Caki2 (cell line): ENCODE results near the gene TMEM191C. TPM values are rescaled to one million over a fixed set of nuclear protein-coding genes. Genes with fewer than 3 reads are reported as not detected.
"Not testable (repeated sequence)": the region's sequence is repeated elsewhere in the genome, so short reads cannot be mapped to it uniquely, and the experiment has no call there.

ENCODE experiments used
- DNase-seq: peaks from one replicate; pipeline ENCODE4 v3.0.0-alpha.2; 2015; ENCODE audit warnings: low read depth
- in situ Hi-C: cut with HindIII; loops from 2 replicates; pipeline ENCODE4 v1.10.0; 2016; ENCODE audit warnings: low sequenced_read_pairs, low pct_unique_long_range_greater_than_20kb, mixed read lengths
- total RNA-seq: library from RNA; depleted of rRNA; stranded (reverse); fragments of >200 nt; shearing (Covaris generic); gene quantifications from 2 replicates; pipeline ENCODE4 v1.2.3, GENCODE V29; 2014; ENCODE audit warnings: low replicate concordance

TMEM191C gene
- total RNA-seq, 1 experiment from 2014 or later, result 0.30 TPM

DNA sequence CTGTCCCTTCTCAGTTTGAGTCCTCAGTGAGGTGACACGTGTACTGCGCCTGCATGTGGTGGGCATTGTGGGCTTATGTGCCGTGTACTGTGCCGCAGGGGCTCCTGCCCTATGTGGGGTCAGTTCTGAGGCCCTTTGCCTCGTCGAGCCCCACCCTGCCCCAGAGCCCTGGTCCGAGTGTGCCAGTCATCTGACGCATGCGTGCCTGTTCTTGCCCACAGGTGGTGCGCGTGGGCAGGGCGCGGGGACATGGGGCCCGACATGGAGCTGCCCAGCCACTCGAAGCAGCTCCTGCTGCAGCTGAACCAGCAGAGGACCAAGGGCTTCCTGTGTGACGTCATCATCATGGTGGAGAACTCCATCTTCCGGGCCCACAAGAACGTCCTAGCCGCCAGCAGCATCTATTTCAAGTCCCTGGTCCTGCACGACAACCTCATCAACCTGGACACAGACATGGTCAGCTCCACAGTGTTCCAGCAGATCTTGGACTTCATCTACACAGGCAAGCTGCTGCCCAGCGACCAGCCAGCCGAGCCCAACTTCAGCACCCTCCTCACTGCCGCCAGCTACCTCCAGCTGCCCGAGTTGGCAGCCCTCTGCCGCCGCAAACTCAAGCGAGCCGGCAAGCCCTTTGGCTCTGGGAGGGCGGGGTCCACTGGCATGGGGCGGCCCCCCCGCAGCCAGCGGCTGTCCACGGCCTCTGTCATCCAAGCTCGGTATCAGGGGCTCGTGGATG lies 22.3 kb upstream of the TMEM191C start:
- no peak for DNase-seq
- in situ Hi-C loops, result no loop called here

DNA sequence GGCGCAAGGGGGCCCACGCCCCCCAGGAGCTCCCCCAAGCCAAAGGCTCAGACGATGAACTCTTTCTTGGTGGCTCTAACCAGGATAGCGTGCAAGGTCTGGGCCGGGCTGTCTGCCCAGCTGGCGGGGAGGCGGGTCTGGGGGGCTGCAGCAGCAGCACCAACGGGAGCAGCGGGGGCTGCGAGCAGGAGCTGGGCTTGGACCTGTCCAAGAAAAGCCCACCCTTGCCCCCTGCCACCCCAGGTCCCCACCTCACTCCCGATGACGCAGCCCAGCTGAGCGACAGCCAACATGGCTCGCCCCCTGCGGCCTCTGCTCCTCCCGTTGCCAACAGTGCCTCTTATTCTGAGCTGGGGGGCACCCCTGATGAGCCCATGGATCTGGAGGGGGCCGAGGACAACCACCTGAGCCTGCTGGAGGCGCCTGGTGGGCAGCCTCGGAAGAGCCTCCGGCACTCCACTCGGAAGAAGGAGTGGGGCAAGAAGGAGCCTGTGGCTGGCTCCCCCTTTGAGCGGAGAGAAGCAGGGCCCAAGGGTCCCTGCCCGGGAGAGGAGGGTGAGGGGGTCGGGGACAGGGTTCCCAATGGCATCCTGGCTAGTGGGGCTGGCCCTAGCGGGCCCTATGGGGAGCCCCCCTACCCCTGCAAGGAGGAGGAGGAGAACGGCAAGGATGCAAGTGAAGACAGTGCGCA lies 21.6 kb upstream of the TMEM191C start:
- no peak for DNase-seq
- in situ Hi-C loops, result no loop called here

DNA sequence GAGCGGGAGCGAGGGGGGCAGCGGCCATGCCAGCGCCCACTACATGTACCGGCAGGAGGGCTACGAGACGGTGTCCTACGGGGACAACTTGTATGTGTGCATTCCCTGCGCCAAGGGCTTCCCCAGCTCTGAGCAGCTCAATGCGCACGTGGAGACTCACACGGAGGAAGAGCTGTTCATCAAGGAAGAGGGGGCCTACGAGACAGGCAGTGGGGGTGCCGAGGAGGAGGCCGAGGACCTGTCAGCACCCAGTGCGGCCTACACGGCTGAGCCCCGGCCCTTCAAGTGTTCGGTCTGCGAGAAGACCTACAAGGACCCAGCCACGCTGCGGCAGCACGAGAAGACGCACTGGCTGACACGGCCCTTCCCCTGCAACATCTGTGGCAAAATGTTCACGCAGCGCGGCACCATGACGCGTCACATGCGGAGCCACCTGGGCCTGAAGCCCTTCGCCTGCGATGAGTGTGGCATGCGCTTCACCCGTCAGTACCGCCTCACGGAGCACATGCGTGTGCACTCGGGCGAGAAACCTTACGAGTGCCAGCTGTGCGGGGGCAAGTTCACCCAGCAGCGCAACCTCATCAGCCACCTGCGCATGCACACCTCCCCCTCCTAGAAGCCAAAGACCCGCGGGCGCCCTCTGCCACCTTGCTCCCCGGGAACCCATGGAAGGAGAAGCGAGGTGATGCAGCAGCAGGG lies 20.9 kb upstream of the TMEM191C start:
- no peak for DNase-seq
- in situ Hi-C loops, result no loop called here

DNA sequence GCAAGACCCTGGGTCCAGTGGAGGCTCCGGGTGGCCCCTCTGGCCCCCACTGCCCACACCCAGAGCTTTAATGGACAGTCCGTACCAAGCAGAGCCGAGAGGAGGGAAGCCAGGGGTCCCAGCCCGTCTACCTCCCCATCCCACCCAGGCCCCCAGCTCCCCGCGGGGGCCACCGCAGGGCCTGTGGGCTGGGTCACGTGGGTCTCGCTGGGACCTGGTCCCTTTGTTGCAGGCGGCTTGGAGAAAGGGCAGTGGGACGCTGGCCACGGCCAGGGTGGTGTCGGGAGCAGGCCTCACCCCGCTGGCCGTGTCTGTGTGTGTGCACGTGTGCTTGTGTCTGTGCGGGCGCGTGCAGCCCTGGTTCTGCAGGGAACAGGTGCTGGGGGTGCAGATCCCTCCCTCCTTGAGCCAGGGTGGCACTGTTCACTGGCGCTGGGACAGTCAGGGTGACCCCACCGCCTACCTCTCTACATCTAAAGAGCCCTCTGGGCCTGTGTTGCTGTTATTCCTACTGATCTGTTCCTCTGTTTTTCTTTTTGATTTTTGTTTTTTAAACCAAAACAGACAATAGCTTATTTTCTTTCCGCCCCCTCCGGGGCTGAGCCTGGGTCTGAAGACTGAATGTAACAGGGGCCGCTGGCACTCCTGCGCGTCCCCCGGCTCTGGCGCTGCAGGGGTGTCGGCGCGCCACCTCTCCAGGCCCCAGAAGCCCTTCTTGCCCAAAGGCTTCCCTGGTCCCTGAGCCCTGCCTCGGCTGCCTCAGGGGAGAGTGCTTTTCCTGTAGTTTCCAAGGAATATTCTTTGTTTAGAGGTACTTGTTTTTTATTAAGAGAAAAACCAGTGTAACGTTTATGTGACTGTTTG lies 20.1 kb upstream of the TMEM191C start:
- no peak for DNase-seq
- in situ Hi-C loops, result no loop called here

DNA sequence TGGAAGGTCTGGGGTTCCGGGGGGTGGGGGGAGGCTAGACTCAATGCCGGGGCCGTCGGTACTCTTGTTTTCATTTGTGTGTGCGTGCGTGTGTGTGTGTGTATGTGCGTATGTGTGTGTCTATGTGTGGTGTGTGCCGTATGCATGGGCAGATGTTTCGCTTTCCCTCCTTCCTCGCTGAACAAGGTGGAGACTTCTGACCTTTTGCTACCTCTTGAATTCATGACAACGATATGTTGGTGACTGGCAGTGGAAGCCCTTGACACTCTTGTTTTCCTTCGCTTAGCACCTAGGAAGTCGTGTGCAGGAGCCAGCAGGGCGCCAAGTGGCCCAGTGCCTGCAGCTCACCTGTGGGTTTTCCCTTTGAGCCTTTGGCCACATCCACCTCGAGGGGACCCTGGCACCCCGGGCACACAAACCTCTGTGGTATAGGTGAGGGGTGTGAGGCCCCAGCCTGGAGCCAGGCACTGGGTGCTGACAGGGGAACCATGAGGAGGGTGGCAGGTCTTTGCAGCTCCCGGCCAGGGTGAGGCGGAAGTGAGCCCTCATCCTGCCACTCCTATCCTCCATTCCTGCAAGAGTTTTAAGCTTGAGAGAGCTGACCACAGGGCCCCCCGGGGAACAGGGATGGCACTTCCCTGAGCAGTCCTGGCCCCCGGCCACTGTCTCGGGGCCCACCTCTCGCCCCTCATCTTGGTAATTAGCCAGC lies 19.3 kb upstream of the TMEM191C start:
- in situ Hi-C loops, result no loop called here
- DNase-seq, result no peak

DNA sequence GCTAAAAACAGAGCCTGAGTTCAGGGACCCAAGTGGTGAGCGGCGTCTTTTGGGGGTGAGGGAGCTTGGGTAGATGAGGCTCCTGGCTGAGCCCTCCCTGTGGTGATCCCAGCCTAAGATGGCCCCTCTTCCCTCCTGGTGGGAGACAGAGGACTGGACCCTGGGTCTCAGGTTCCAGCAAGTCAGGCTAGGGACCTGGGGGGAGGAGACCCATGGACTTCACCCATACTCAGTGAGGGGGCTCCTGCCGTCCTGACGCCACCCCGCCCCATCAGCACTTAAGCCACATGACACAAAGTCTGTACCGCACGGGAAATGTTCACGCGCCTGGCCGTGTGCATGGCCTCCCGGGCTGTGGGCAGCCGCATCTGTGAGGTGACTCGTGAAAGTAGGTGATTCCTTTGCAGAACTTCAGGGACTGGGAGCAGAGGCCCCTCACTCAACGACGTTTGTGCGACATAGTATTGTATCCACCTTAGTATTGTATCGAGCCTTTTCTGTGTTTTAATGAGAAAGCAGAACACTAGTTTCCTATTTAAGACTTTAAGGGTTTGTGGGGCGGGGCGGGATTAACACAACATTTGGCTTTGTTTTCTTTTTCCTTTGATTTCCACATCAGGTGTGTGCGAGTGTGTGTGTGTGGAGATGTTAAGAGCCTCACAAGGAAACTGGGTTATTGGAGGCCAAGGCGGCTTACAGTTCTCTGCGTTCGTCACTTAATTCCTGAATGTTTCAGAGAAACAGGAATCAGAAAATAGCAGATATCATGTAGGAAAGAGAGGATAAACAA lies 18.4 kb upstream of the TMEM191C start:
- in situ Hi-C loops, result no loop called here
- no peak for DNase-seq

DNA sequence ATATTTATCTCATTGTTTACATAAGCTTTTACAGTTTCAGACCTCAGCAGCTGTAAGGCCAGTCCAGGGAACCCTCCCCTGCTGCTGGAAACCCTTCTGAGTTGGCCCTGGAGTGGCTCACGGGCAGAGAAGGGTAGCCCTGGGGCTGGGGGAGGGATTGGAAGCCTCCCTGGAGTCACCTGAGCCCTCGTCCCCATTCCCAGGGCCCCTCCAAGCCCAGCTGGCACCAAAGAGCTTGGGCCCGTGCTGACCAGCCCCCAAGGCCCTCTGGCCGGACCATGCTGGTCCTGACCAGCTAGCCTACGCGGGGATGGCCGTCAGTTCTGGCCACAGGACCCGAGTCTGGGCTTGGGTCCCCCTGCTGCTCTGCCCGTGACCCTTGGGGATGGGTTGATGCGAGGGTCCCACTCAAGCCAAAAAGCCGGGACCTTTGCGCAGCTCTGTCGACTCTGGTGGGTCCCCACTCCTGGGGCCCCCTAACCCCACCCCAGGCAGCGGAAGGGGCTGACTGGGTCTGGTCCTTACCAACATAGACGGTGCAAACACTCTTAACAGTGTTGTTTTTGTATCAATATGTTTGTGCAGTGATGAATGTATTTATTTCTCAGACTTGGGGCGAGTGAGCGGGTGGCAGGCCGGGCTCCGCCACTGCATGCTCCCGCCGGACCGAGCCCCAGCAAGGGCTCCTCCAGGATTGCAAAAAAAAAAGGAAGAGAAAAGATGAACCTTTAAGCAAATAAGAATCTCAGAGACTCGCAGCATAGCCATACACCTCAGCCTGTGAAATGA lies 17.5 kb upstream of the TMEM191C start:
- no peak for DNase-seq
- in situ Hi-C loops, result no loop called here

DNA sequence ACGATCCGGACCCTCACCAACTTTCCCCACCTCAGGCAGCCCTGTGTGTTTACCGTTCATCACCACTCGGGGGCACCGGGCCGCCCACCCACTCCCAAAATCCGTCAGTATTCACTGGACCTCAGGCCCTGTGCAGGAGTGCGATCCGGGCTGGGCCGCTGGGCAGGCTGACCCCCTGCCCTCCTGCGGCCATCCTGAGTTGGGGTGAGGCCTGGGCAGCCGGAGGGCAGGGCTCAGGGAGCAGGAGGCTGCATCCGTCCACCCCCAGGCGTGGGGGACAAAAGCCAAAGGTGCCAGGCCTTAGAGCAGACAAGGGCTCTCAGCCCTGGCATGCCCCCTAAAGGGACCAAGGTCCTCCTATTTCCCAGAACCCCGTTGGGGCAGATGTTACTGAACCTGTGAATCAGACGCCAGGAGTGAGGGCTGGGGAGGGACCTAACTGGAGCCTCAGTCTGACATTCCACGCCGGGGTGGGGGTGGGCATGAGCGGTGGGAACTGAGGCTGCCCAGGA lies 16.8 kb upstream of the TMEM191C start:
- no peak for DNase-seq
- in situ Hi-C loops, result no loop called here

DNA sequence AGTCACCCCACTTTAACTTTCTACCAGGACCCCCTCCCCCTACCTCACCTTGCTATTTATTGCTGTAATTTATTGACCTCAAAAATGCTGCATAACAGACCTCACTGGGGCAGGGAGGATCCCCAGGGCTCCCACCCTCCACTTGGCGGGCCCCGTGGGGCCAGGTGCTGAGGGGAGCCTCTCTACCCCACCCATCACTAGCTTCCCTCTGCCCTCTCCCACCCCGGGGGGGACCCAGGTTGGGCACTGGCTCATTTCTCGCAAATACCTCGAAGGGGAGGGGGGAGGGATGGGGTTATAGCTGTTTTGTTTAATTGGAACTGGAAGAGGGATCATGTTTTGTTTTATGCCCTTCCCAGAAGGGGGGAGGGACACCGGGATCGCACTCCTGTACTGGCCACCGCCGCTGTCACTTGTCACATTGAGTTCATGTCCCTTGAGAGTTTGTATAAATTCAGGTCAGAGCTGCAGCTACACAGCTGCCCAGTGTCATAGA lies 16.3 kb upstream of the TMEM191C start:
- in situ Hi-C loops, result no loop called here

DNA sequence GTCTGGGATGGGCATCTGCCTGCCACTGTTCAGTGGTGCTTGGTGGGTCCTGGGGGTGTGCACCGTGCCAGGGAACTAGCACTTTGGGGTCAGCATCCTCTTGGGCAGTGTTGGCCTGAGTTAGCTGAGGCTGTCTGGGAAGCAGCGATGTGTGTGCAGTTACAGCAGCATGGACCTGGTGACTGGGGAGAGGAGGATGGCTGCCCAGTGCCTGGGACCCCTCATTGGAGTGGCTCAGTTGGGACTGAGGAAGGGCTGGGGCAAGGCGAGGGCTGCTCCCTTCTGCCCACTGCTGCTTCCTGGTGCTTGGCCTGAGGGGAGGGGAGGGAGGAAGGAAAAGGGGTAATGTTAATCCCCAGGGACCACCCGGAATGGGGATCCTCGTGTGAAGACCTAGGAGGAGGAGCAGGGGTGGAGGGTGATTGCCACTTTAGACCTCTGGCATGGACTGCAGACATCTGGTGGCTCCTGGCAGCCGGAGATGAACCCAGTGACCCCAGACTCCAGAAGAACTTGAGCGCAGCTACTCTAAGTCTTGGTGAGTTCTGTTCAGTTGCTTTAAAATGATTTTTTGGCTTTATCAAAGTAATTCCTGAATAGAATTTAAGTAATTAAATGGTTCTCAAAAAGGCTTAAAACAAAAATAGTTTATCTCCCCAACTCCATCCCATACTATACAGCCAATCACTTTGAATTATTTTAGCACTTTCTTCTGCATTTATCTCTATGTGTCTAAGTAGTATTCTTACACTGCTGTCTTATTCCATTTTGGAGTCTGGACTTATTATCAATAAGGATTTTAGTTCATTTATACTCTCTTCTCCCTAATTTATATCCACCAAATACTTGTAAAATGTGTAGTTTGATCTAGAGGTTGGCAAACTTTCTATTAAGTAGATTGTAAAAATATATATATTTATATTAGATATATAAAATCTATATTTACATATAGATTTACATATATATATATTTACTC lies 15.4 kb upstream of the TMEM191C start:
- in situ Hi-C loops, result no loop called here
- DNase-seq, result no peak

More for the DNA sequence above, 16.3 kb upstream of the TMEM191C start:
- no peak for DNase-seq

DNA sequence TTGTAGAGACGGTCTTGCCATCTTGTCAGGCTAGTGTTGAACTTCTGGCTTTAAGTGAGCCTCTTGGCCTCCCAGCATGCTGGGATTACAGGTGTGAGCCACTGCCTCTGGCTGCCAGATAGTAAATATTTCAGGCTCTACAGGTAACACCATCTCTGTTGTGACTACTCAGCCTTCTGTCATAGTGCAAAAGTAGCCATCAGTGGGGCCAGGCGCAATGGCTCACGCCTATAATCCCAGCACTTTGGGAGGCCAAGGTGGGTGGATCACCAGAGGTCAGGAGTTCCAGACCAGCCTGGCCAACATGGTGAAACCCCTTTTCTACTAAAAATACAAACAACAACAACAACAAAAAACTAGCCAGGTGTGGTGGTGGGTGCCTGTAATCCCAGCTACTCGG lies 14.5 kb upstream of the TMEM191C start:
- in situ Hi-C loops, DNase-seq: not testable (repeated sequence)

DNA sequence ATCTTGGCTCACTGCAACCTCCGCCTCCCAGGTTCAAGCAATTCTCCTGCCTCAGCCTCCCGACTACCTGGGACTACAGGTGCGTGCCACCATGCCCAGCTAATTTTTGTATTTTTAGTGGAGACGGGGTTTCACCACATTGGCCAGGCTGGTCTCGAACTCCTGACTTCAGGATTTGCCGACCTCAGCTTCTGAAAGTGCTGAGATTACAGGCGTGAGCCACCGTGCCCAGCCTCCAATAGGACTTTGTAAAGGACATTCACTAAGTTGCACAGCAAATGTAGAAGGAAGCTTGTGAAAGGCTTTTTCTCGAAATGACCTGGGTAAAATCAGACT lies 12.2 kb upstream of the TMEM191C start:
- DNase-seq, in situ Hi-C loops: not testable (repeated sequence)

DNA sequence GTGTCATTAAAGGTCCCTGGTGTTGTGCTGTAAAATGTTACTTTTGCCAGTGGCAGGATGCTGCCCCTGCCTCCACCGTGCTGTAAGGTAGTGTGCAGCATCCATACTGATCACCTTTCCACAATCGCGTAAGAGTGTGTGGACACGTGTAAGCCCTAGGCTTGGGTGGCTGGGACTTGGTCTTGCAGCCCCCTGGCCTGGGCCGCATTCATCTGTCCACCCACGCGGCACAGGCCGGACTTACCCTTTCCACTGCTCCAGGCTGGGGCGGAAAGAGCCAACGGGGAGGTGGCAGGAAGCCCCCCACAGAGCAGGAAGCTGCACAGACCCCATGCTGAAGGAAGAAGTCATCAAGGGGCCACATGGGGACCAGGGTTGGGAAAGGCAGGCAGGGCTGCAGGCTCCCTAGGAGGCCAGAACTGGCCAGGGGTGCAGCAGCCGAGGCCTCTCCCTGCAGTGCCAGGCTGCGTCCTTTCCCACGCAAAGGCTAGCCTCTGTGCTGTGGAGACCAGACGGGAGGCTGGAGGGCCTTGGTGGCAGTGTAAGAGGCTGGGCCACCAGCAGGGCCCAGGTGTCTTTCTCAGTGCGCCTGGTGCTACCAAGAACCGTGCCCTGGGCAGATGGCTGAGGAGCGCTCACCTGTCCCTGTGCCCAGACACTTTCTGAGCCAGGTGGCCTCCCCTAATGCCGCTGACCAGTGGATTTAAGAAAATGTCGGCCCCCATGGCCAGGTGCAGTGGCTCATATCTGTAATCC lies 11.7 kb upstream of the TMEM191C start:
- DNase-seq, result no peak
- in situ Hi-C loops, result no loop called here

DNA sequence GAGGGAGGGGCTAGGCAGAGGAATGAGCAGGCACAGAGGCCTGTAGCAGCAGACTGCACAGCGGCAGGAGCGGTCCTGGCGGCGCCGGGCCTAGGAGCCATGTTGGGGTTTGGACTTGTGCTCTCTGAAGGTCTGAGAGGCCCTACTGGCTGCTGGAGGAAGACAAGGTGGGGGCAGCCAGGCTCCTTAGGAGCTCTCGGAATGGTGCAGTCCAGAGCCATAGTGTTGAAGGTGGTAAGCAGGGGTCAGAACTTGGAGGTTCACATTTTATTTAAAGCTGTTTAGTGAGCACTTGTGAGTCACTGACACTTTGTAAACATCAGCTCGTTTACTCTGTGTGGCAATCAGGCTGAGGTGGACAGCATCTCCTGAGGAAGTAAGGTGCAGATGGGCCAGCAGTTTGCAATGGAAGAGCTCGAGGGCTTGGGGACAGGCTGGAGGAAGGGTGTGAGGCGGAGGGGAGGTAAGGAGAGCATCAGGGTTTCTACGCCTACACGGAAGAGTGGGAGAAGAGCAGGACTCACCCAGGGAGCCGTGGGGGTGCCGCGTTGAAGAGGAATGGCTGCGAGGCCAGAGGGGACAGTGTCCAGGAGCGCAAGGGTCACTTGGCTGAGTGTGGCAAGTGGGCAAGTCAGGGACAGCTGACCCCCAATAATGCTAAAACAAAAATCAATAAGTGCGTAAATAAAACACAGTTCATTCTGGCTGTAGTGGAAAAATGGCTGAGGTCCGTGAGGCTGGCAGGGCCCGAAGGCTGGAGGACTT lies 10.0 kb upstream of the TMEM191C start:
- in situ Hi-C loops, result no loop called here
- no peak for DNase-seq
